IPS-15b (cell line): ENCODE data around the gene SAMSN1.

Source experiments
- H3K27me3 ChIP-seq: one replicate; pipeline ENCODE4 v1.6.1; 2013; ENCODE audit warnings: low read length; ENCODE audit not compliant: control insufficient read depth, insufficient read depth
- H3K36me3 ChIP-seq: one replicate; pipeline ENCODE4 v1.6.1; 2013; ENCODE audit warnings: low read length; ENCODE audit not compliant: control insufficient read depth, insufficient read depth
- H3K4me1 ChIP-seq: one replicate; pipeline ENCODE4 v1.6.1; 2013; ENCODE audit warnings: mild to moderate bottlenecking, low read length; ENCODE audit not compliant: control insufficient read depth, insufficient read depth
- H3K4me3 ChIP-seq: one replicate; pipeline ENCODE4 v1.5.1; 2013; ENCODE audit warnings: low read depth, low read length
- H3K9ac ChIP-seq: one replicate; pipeline ENCODE4 v1.6.1; 2013; ENCODE audit warnings: low read depth, mild to moderate bottlenecking, low read length
- H3K9me3 ChIP-seq: one replicate; pipeline ENCODE4 v1.6.1; 2013; ENCODE audit warnings: mild to moderate bottlenecking, low read length; ENCODE audit not compliant: control insufficient read depth, insufficient read depth

SAMSN1 gene

GRCh38 chr21:14477841-14478240 is 68.3 kb downstream of the SAMSN1 start:
- no peaks in the 10 kb centered on the region for H3K36me3 ChIP-seq
- no peak overlapping the region for H3K4me3 ChIP-seq
- no peaks in the 10 kb centered on the region for H3K27me3 ChIP-seq
- no peaks in the 10 kb centered on the region for H3K9me3 ChIP-seq
- H3K9ac ChIP-seq, result no peak overlapping the region
- no peaks in the 10 kb centered on the region for H3K4me1 ChIP-seq

DNA sequence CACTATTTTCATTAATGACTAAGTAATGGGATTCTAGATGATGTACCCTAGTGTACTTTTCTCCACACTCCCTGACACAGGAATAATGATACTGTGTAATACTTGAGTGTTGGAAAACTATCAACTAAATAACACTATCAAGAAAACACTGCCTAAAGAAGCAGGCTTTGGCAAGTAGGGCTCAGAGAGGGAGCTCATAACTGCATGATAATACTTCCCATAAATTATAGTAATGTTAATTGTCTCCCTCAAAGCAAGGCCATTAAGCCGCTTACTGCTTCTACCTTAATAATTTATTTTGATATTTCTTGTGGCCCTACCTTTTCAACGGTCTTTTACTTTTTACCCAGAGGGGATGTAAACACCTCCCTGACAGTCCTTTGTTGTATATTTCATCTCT is 69.0 kb downstream of the SAMSN1 start:
- H3K9me3 ChIP-seq, result no peaks in the 10 kb centered on the region
- no peak overlapping the region for H3K4me3 ChIP-seq
- H3K27me3 ChIP-seq, result no peaks in the 10 kb centered on the region
- no peak overlapping the region for H3K9ac ChIP-seq
- H3K36me3 ChIP-seq, result no peaks in the 10 kb centered on the region
- H3K4me1 ChIP-seq, result no peaks in the 10 kb centered on the region

DNA sequence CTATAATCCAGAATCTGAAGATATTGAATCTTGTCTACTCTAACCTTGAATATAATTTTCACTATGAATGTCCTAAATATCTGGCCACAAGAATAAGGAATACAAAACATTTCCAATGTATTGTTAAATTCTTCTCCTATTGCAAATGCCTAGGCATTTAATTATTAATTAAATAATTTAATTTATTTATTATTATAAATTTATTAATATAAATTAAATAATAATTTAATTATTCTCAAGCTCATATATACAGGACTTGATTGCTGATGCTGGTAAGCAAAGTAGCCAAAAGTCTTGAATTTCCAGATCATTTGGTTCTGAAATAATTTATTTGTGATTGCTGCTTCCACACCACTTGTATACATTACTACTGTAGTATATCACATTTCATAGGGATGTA is 71.1 kb downstream of the SAMSN1 start:
- H3K27me3 ChIP-seq, result no peaks in the 10 kb centered on the region
- H3K4me1 ChIP-seq, result no peaks in the 10 kb centered on the region
- H3K9ac ChIP-seq, result no peak overlapping the region
- H3K36me3 ChIP-seq, result no peaks in the 10 kb centered on the region
- H3K9me3 ChIP-seq, result no peaks in the 10 kb centered on the region
- no peak overlapping the region for H3K4me3 ChIP-seq

- Histone ChIP-seq H3K4me3 (no peak overlapping the region), H3K36me3 (no peaks in the 10 kb centered on the region), H3K9me3 (no peaks in the 10 kb centered on the region)
These were observed 76.5 kb downstream of the SAMSN1 start for GRCh38 chr21:14469641-14470040.

DNA sequence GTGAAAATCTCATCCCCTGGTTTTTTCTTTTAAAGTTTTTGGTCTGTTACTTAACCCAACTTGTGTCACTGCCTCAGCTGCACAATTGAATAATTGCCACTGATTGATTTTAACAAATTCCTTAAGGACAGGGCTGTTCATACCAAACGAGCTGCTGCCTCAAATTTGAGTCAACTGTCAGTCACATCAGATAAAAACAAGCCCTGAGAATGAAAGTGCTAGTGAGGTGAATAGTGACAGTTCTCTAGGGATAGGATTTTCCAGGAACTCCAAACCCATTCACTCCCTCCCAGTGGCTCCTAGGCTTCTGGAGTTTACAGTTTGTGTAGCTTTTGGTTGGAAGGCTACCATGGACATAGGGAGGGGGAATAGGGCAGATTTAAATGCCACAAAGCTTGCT is 79.4 kb downstream of the SAMSN1 start:
- H3K4me3 ChIP-seq, result no peak overlapping the region
- H3K36me3 ChIP-seq, result no peaks in the 10 kb centered on the region
- H3K4me1 ChIP-seq, result no peaks in the 10 kb centered on the region
- H3K9me3 ChIP-seq, result no peaks in the 10 kb centered on the region
- H3K9ac ChIP-seq, result no peak overlapping the region
- H3K27me3 ChIP-seq, result no peaks in the 10 kb centered on the region

More at GRCh38 chr21:14469641-14470040, 76.5 kb downstream of the SAMSN1 start:
- no peak overlapping the region for H3K9ac ChIP-seq
- no peaks in the 10 kb centered on the region for H3K4me1 ChIP-seq
- H3K27me3 ChIP-seq, result no peaks in the 10 kb centered on the region

- Histone ChIP-seq H3K4me3 (no peak overlapping the region), H3K27me3 (no peaks in the 10 kb centered on the region), H3K9me3 (no peaks in the 10 kb centered on the region), H3K4me1 (peaks cover 8% of the 10 kb centered on the region), H3K9ac (no peak overlapping the region), H3K36me3 (no peaks in the 10 kb centered on the region)
These were observed 88.4 kb downstream of the SAMSN1 start for GRCh38 chr21:14457762-14458161.

GRCh38 chr21:14456911-14457310 is 89.2 kb downstream of the SAMSN1 start:
- Histone ChIP-seq H3K4me1 (peaks cover 8% of the 10 kb centered on the region), H3K27me3 (no peaks in the 10 kb centered on the region), H3K9ac (no peak overlapping the region), H3K4me3 (no peak overlapping the region), H3K9me3 (no peaks in the 10 kb centered on the region), H3K36me3 (no peaks in the 10 kb centered on the region)

DNA sequence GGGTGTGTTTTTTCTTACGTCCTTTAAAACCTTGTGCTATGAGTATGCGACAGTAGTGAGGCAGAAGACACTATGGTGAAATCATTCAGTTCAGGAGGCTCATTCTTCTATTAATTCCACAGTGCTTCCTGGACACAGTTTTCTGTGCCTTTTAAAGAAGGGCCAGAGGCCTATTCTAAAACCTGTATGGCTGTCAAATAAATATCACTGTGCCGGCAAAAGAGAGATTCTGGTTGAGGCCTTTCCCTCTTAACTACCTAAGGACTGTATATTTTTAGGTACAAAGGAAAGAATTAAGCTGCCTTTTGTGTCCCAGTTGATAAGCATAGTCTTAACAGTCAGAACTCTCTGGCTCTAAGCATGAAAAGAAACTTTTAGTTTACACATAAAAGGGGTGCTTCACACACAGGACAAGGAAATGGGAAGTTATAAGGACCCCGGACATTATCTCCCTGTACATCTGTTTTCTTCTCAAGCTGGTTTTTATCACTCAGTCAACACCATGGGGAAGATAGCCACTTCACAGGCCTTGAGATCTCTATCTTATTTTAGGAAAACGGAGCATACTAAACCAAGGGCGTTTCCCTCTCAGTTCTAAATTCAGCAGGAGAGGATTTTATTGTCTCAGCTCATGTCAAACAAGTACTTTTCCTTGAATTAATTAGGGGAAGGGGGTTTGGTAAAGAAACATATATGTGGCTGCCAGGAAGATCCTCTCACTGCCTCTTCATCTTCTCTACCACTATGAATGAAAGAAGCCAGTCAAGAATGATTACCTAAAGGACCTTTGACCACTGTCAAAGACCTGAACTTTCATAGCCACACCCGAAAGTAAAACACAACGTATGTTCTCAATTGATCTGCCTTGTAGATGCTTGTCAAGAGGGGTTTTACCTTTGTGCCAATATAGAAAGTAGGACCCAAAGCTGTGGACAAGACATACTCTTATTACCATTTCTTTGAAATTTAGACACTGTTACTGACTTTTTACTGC is 91.8 kb downstream of the SAMSN1 start:
- Histone ChIP-seq H3K4me1 (peaks cover 8% of the 10 kb centered on the region), H3K4me3 (no peak overlapping the region), H3K9ac (no peak overlapping the region), H3K9me3 (no peaks in the 10 kb centered on the region), H3K27me3 (no peaks in the 10 kb centered on the region), H3K36me3 (no peaks in the 10 kb centered on the region)

- Histone ChIP-seq H3K9ac (no peak overlapping the region), H3K27me3 (no peaks in the 10 kb centered on the region), H3K36me3 (no peaks in the 10 kb centered on the region), H3K4me3 (no peak overlapping the region), H3K9me3 (no peaks in the 10 kb centered on the region), H3K4me1 (peaks cover 8% of the 10 kb centered on the region)
These were observed 92.6 kb downstream of the SAMSN1 start for GRCh38 chr21:14453339-14454015.

DNA sequence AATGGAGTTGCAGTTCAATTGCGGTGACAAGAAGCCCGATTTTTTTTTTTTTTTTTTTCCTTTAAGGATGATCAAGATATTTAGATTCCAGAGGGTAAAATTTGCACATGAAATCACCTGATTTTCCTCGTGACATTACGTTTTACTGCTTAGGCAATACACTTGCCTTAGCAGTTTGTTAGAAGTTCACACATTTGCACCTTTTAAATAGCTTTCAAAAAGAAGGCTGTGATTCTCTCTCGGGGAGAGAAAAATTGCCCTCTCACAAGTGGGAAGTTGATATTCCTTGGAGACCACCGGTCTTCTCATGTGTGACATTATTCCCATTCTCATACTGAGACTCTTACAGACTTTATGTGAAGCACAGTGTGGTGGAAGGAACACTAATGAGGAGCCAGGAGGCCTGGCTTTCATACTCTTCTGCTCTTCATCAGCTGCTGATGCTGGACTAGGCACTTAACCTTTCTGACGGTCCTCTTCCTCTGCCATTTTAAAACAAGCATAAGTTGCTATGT is 93.3 kb downstream of the SAMSN1 start:
- Histone ChIP-seq H3K4me1 (peaks cover 8% of the 10 kb centered on the region), H3K9ac (no peak overlapping the region), H3K36me3 (no peaks in the 10 kb centered on the region), H3K4me3 (no peak overlapping the region), H3K27me3 (no peaks in the 10 kb centered on the region), H3K9me3 (no peaks in the 10 kb centered on the region)

- no peak overlapping the region for H3K4me3 ChIP-seq
- no peak overlapping the region for H3K9ac ChIP-seq
- H3K9me3 ChIP-seq, result no peaks in the 10 kb centered on the region
- no peaks in the 10 kb centered on the region for H3K36me3 ChIP-seq
- no peaks in the 10 kb centered on the region for H3K27me3 ChIP-seq
- H3K4me1 ChIP-seq, result peaks cover 8% of the 10 kb centered on the region
These were observed 93.9 kb downstream of the SAMSN1 start for GRCh38 chr21:14452031-14452726.
